HAP-1 (cell line): Measurements from ENCODE around the gene CELSR1.

Experiments
- DNase-seq, 2 experiments: peaks; one replicate each; pipeline ENCODE4 v3.0.0-alpha.2; 2016 to 2020; ENCODE audit warnings: low spot score in 2 of 2
- H3K27me3 ChIP-seq: fragments of 250-450 bp; sonication (Bioruptor Pico); 2 replicates; pipeline ENCODE4 v1.5.1; 2020; ENCODE audit warnings: low read depth, mild to moderate bottlenecking, moderate library complexity
- H3K36me3 ChIP-seq: fragments of 250-450 bp; sonication (Bioruptor Pico); replicated peaks from 2 replicates; pipeline ENCODE4 v1.5.1; 2020; ENCODE audit warnings: mild to moderate bottlenecking
- H3K4me1 ChIP-seq: fragments of 250-450 bp; sonication (Bioruptor Pico); 2 replicates; pipeline ENCODE4 v1.5.1; 2020; ENCODE audit warnings: mild to moderate bottlenecking
- H3K4me3 ChIP-seq: fragments of 250-450 bp; sonication (Bioruptor Pico); 2 replicates; pipeline ENCODE4 v1.5.1; 2020; ENCODE audit warnings: mild to moderate bottlenecking, moderate library complexity
- H3K9me3 ChIP-seq: fragments of 250-450 bp; sonication (Bioruptor Pico); 2 replicates; pipeline ENCODE4 v1.5.1; 2020; ENCODE audit warnings: mild to moderate bottlenecking, moderate library complexity
- in situ Hi-C: fragments of 300-500 bp; cut with MboI; formaldehyde crosslinking; loops from 3 replicates; pipeline ENCODE4 v1.14.3; 2020; ENCODE audit warnings: low sequenced_read_pairs, inconsistent platforms, mixed read lengths

CELSR1 gene

GRCh38 chr22:46551996-46552395 lies 14.6 kb upstream of the CELSR1 start:
- Histone ChIP-seq H3K4me1 (no peaks in the 10 kb centered on the region), H3K36me3 (no peaks in the 10 kb centered on the region), H3K27me3 (no peaks in the 10 kb centered on the region), H3K9me3 (peaks cover 6% of the 10 kb centered on the region; the same call in 1 of the 2 replicates), H3K4me3 (no peak overlapping the region)
- no peak for DNase-seq
- in situ Hi-C loops, result no loop called here

GRCh38 chr22:46551321-46551720 lies 13.9 kb upstream of the CELSR1 start:
- peaks cover 6% of the 10 kb centered on the region; the same call in 1 of the 2 replicates for H3K9me3 ChIP-seq
- in situ Hi-C loops, result no loop called here
- no peaks in the 10 kb centered on the region for H3K4me1 ChIP-seq
- H3K27me3 ChIP-seq, result no peaks in the 10 kb centered on the region
- H3K4me3 ChIP-seq, result no peak overlapping the region
- no peaks in the 10 kb centered on the region for H3K36me3 ChIP-seq
- DNase-seq, result no peak

- in situ Hi-C loops, result no loop called here
- H3K4me1 ChIP-seq, result no peaks in the 10 kb centered on the region
- DNase-seq, result no peak
Measured at GRCh38 chr22:46549971-46550641, 12.7 kb upstream of the CELSR1 start.

GRCh38 chr22:46549563-46549840 lies 12.1 kb upstream of the CELSR1 start:
- peaks cover 6% of the 10 kb centered on the region; the same call in 1 of the 2 replicates for H3K9me3 ChIP-seq
- no peaks in the 10 kb centered on the region for H3K4me1 ChIP-seq
- in situ Hi-C loops, result no loop called here
- no peaks in the 10 kb centered on the region for H3K36me3 ChIP-seq
- H3K27me3 ChIP-seq, result no peaks in the 10 kb centered on the region
- no peak for DNase-seq
- H3K4me3 ChIP-seq, result no peak overlapping the region

More at GRCh38 chr22:46549971-46550641, 12.7 kb upstream of the CELSR1 start:
- no peaks in the 10 kb centered on the region for H3K27me3 ChIP-seq
- no peak overlapping the region for H3K4me3 ChIP-seq
- H3K9me3 ChIP-seq, result peaks cover 6% of the 10 kb centered on the region; the same call in 1 of the 2 replicates
- H3K36me3 ChIP-seq, result no peaks in the 10 kb centered on the region

GRCh38 chr22:46547883-46548244 lies 10.4 kb upstream of the CELSR1 start:
- Histone ChIP-seq H3K9me3 (peaks cover 6% of the 10 kb centered on the region; the same call in 1 of the 2 replicates), H3K36me3 (no peaks in the 10 kb centered on the region), H3K4me3 (no peak overlapping the region), H3K27me3 (no peaks in the 10 kb centered on the region), H3K4me1 (no peaks in the 10 kb centered on the region)
- DNase-seq, result no peak
- in situ Hi-C loops, result no loop called here

GRCh38 chr22:46547179-46547882 lies 9.9 kb upstream of the CELSR1 start:
- DNase-seq, result no peak
- no peaks in the 10 kb centered on the region for H3K27me3 ChIP-seq
- in situ Hi-C loops, result no loop called here
- no peaks in the 10 kb centered on the region for H3K36me3 ChIP-seq
- no peak overlapping the region for H3K4me3 ChIP-seq
- H3K4me1 ChIP-seq, result no peaks in the 10 kb centered on the region
- peaks cover under 1% of the 10 kb centered on the region; the same call in 1 of the 2 replicates for H3K9me3 ChIP-seq

- in situ Hi-C loops, result no loop called here
Measured at GRCh38 chr22:46546466-46547178, 9.2 kb upstream of the CELSR1 start.

GRCh38 chr22:46545086-46545792 lies 7.8 kb upstream of the CELSR1 start:
- Histone ChIP-seq H3K36me3 (no peaks in the 10 kb centered on the region), H3K4me1 (no peaks in the 10 kb centered on the region), H3K9me3 (no peaks in the 10 kb centered on the region), H3K27me3 (no peaks in the 10 kb centered on the region), H3K4me3 (no peak overlapping the region)
- no peak for DNase-seq
- in situ Hi-C loops, result no loop called here

More at GRCh38 chr22:46546466-46547178, 9.2 kb upstream of the CELSR1 start:
- Histone ChIP-seq H3K27me3 (no peaks in the 10 kb centered on the region), H3K4me3 (no peak overlapping the region), H3K9me3 (no peaks in the 10 kb centered on the region), H3K4me1 (no peaks in the 10 kb centered on the region), H3K36me3 (no peaks in the 10 kb centered on the region)
- DNase-seq, result no peak

- Histone ChIP-seq H3K4me1 (peaks cover 2% of the 10 kb centered on the region; the same call in 1 of the 2 replicates), H3K36me3 (no peaks in the 10 kb centered on the region), H3K27me3 (no peaks in the 10 kb centered on the region), H3K9me3 (no peaks in the 10 kb centered on the region), H3K4me3 (no peak overlapping the region)
- in situ Hi-C loops, result loop anchor here (5.0 kb wide), 2 partner anchors 175 to 420 kb away; no protein-coding TSS in a partner anchor
- DNase-seq, result peak; percentile 72 to 87
Measured at GRCh38 chr22:46542011-46542985, 4.9 kb upstream of the CELSR1 start.

GRCh38 chr22:46541536-46541935 lies 4.1 kb upstream of the CELSR1 start:
- Histone ChIP-seq H3K4me1 (peaks cover 2% of the 10 kb centered on the region; the same call in 1 of the 2 replicates), H3K4me3 (no peak overlapping the region), H3K9me3 (no peaks in the 10 kb centered on the region), H3K36me3 (no peaks in the 10 kb centered on the region), H3K27me3 (no peaks in the 10 kb centered on the region)
- DNase-seq, result no peak
- in situ Hi-C loops, result loop anchor here (5.0 kb wide), 2 partner anchors 174 to 419 kb away; no protein-coding TSS in a partner anchor

GRCh38 chr22:46540874-46541273 lies 3.5 kb upstream of the CELSR1 start:
- H3K4me3 ChIP-seq, result no peak overlapping the region
- H3K27me3 ChIP-seq, result no peaks in the 10 kb centered on the region
- in situ Hi-C loops, result loop anchor here (5.0 kb wide), 2 partner anchors 174 to 419 kb away; no protein-coding TSS in a partner anchor
- H3K4me1 ChIP-seq, result peaks cover 2% of the 10 kb centered on the region; the same call in 1 of the 2 replicates
- H3K9me3 ChIP-seq, result peaks cover 3% of the 10 kb centered on the region
- H3K36me3 ChIP-seq, result no peaks in the 10 kb centered on the region; the same call in 1 of the 2 replicates
- DNase-seq, result no peak

GRCh38 chr22:46539169-46539568 lies 1.7 kb upstream of the CELSR1 start:
- Histone ChIP-seq H3K4me1 (peaks cover 2% of the 10 kb centered on the region; the same call in 1 of the 2 replicates), H3K27me3 (no peaks in the 10 kb centered on the region), H3K9me3 (peaks cover 13% of the 10 kb centered on the region), H3K36me3 (peaks cover 10% of the 10 kb centered on the region), H3K4me3 (no peak overlapping the region; the same call in 1 of the 2 replicates)
- no peak for DNase-seq
- in situ Hi-C loops, result loop anchor here (10.0 kb wide), 1 partner anchor 544 kb away; no protein-coding TSS in a partner anchor
